ENCODE measurements around the gene MOCS1.

DNA sequence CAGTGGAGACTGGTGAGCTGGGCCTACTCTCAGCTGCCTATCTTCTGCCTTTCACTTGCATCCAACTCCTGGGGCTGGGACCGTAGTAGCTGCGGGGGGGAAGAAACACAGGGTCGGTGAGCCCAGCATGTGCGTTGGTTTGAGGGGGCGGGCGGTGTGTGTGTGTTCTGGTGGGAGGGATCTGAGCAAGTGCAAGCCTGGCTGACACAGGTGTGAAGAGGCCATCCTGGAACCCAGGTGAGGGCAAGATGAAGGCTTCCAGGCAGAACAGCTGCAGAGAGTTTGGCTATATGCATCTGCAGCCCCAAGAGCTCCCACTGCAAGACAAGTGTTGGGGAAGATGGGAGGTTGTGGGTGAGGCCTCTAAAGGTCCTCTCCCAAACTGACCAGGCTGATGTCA, 30.6 kb downstream of the MOCS1 start:
- TF ChIP-seq, protein P1, sequence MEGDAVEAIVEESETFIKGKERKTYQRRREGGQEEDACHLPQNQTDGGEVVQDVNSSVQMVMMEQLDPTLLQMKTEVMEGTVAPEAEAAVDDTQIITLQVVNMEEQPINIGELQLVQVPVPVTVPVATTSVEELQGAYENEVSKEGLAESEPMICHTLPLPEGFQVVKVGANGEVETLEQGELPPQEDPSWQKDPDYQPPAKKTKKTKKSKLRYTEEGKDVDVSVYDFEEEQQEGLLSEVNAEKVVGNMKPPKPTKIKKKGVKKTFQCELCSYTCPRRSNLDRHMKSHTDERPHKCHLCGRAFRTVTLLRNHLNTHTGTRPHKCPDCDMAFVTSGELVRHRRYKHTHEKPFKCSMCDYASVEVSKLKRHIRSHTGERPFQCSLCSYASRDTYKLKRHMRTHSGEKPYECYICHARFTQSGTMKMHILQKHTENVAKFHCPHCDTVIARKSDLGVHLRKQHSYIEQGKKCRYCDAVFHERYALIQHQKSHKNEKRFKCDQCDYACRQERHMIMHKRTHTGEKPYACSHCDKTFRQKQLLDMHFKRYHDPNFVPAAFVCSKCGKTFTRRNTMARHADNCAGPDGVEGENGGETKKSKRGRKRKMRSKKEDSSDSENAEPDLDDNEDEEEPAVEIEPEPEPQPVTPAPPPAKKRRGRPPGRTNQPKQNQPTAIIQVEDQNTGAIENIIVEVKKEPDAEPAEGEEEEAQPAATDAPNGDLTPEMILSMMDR (IDR thresholded peaks at IDR 0.05; ENCODE audit: insufficient read depth, low read depth, low read length), result no peak
- TF ChIP-seq EZH2 (IDR thresholded peaks at IDR 0.05; ENCODE audit: insufficient read depth, low read length), result no peak
